Fibroblast of the conjunctiva (primary cell): ENCODE data around the gene BLOC1S3.

Experiments
- DNase-seq: peaks from one replicate; pipeline ENCODE4 v3.0.0-alpha.2; 2010; ENCODE audit warnings: low read depth

Gene BLOC1S3

GRCh38 chr19:45161738-45162607 is 16.6 kb upstream of the BLOC1S3 start:
- no peak for DNase-seq

GRCh38 chr19:45162608-45163143 is 15.9 kb upstream of the BLOC1S3 start:
- no peak for DNase-seq

GRCh38 chr19:45163156-45163555 is 15.4 kb upstream of the BLOC1S3 start:
- no peak for DNase-seq

DNA sequence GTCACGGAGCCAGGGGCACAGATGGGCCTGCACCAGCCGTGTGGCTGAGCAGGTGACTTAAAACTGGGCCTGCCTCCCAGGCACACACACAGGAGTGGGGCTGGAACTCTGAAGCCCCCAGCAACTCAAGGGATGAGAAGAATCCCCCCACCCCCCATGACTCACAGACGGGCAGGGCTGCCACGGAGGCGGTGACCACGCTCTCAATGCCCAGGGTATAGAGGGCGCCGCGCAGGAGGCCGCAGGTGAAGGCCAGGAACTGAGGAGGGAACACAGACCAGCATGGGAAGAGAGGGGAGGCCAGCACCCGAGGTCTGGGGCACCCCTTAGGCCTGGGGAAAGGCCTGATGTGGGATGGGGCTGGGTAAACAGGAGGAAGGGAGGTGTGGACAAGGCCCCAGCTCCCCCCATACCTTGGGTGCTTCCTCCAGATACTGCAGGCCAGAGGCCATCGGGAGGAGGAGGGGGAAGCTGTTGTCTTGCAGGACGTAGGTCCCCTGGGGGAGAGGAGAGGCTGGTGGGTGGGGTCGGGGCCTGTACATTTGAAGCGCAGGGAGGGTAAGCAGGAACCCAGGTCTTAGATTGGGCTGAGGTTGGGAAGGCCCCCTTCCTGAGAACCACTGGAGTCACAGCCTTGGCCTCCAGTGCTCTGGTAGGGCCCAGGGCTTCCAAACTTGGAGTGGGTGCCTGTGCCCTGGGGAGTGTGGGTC is 14.7 kb upstream of the BLOC1S3 start:
- DNase-seq: no peak

- peak; percentile 30 for DNase-seq
These were observed 13.8 kb upstream of the BLOC1S3 start for GRCh38 chr19:45164577-45165335.

GRCh38 chr19:45166723-45167252 is 11.8 kb upstream of the BLOC1S3 start:
- DNase-seq: no peak

GRCh38 chr19:45168767-45169351 is 9.7 kb upstream of the BLOC1S3 start:
- DNase-seq: no peak

DNA sequence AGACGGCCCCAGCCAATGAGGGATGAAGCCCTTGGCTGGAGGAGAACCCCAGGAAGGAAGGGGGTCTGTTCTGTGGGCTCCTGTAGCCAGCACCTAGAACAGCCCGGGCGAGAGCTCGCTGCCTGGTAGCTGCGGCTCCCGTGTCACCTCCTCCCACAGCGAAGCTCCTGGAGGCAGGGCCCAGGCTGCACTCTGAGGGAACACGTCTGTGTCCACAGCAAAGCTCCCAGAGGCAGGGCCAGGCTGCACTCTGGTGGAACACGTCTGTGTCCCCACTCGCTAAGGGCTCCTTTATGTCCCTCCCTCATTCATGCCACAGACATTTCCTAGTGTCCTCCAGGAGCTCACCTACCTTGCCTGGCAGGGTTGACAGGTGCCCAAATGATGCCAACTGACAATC is 9.0 kb upstream of the BLOC1S3 start:
- no peak for DNase-seq

DNA sequence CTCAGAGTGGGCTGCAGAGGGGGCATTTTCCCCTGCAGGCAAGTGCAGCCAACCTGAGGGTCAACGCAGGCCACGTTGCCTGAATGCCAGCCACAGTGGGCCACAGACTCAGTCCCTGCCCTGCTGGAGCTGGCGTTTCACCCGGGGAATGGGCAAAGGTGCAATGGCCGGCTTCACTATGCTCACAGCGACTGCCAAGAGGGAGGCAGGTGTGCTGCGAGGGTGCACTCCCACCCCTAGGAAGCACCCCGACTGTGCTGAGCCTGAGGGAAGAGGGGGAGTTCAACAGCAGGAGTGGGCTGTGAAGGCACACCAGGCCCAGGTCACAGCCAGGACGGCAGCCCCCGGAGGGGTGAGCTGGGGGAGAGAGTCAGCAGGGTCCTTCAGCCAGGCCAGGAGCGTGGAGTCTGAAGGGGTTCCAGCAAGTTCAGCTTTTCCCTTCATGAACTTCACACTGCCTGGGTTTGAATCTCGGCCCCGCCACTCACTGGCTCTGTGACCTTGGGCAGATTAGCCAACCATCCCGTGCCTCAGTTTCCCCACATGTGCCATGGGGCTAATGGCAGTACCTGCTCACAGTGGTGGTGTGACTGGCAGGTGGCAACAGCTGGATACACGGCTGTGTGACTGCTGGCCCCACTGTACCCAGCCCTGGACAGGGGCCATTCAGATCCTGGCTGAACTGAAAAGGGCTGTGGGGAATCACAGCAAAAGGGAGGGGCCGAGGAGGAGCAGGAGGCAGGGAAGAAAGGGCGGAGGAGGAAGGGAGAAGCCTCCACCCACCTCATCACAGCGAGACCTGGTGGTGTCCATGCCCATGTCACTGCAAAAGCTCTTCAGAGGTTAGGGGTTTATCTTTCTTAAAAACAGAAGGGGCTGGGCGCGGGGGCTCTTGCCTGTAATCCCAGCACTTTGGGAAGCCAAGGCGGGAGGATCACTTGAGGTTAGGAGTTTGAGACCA is 8.2 kb upstream of the BLOC1S3 start:
- DNase-seq: no peak

- DNase-seq: no peak
These were observed 7.4 kb upstream of the BLOC1S3 start for GRCh38 chr19:45171211-45171623.

DNA sequence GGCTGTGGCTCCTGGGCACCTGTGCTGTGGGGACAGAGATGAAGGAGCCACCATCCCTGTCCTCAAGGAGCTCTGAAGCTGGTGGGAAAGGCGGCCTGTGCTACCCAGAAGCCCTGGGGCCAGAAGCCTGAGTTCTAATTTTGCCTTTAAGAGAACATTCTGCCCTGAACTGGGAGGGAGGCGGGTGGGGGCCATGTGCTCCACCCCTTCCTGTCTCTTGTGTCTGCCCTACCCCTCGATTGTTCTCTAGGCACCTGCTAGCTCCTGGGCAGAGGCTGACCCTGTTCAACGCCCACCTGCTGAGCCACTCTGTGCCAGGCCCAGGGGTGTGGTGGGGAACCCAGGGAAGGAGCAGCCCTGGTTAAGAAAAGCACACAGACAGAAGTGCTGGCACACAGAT is 6.4 kb upstream of the BLOC1S3 start:
- DNase-seq: no peak

GRCh38 chr19:45172611-45173208 is 5.9 kb upstream of the BLOC1S3 start:
- DNase-seq: no peak

DNA sequence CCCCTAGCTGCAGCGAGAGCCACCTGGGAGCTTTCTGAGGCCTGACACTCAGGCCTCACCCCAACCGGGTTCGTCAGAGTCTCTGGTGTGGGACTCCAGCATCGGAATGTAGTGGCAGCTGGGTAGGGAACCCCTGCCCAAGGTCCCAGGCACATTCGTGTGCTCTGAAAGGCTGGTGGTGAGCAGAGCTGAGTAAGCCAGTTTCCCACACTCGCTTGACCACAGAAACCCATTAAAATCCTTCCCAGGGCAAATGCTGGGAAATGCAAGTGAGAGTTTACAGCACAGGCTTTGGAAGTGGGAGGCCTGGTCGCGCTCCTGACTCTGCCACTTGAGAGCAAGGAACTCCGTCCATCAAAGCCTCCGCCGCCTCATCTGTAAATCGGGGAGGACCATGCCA is 4.8 kb upstream of the BLOC1S3 start:
- DNase-seq: no peak

DNA sequence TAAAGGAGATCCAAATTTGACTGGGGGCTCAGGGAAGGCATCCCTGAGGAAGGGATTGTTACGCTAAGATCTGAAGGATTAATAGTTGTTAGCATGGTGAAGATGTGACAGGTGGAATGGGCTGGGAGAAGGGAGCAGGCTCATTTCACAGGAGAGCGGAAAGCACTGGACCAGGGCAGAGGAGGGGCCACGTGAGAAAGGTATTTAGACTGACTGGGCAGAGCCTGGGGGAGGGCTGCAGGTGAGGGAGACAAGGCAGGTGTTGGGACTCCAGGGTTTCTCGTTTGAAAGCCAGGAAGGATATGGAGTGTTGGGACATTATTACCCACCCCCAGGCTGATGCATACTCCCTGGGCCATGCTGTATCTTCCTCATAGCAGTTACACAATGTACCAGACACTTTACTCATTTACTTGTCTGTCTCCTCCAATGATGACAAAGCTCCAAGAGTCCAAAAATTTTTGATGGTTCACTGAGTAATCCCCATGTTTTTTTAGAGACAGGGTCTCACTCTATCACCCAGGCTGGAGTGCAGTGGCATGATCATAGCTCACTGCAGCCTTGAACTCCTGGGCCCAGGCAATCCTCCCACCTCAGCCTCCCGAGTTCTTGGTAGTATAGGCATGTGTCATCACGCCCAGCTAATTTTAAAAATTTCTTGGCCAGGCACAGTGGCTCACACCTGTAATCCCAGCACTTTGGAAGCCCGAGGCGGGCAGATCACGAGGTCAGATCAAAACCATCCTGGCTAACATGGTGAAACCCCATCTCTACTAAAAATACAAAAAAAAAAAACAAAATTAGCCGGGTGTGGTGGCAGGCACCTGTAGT is 2.9 kb upstream of the BLOC1S3 start:
- DNase-seq: no peak

GRCh38 chr19:45177817-45178261 is 745 bp upstream of the BLOC1S3 start, which contains the start of gene TRAPPC6A:
Gene TRAPPC6A (minus strand): TSS chr19:45178237. CDS start chr19:45178218, 19 bp downstream.
- DNase-seq: no peak

GRCh38 chr19:45179072-45179891 is 698 bp downstream of the BLOC1S3 start:
- DNase-seq: no peak

GRCh38 chr19:45179892-45180370 is 1.3 kb downstream of the BLOC1S3 start:
- DNase-seq: no peak

DNA sequence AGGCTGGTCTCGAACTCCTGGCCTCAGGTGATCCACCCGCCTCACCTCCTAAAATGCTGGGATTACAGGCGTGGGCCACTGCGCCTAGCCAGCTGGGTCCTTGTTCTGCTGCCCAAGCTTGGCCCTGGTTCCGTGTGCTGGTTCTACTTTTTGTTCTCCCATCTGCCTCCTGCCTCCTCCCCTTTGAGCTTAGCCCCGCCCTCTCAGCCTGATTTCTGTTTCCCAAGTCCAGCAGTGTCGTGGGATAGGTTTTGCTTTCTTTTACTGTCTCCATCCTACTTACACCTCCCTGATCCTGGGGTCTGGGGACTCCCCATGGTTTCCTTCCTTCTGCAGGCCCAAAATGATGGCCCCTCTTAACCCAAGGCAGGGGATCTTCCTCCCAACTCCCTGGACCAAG is 2.4 kb downstream of the BLOC1S3 start:
- DNase-seq: no peak
